Esophagus squamous epithelium (tissue), 5 donors: Measurements from ENCODE around the gene RALGPS2. TPM values are rescaled to one million over a fixed set of nuclear protein-coding genes. Genes with fewer than 3 reads are reported as not detected.

ENCODE experiments used
- DNase-seq: peaks from one replicate; lab custom pipeline; 2025; lab: John Stamatoyannopoulos, UW
- H3K27ac ChIP-seq, 4 donors: fragments of 200-600 bp; sonication (generic); one replicate each; pipeline ENCODE4 v1.5.1; 2016 to 2019; ENCODE audit warnings: mild to moderate bottlenecking in 1 of 4
- H3K27me3 ChIP-seq, 4 donors: fragments of 200-600 bp; sonication (generic); 1 replicate in 3 of 4; 2 replicates in 1 of 4; pipeline versions ENCODE4 v1.5.1 to v1.6.0; 2017 to 2021; ENCODE audit warnings: antibody characterized with exemption in 1 of 4
- H3K36me3 ChIP-seq, 3 donors: fragments of 200-600 bp; sonication (generic); one replicate each; pipeline ENCODE4 v1.5.1; 2016 to 2019
- H3K4me1 ChIP-seq, 3 donors: fragments of 200-600 bp; sonication (generic); one replicate each; pipeline ENCODE4 v1.5.1; 2017 to 2019
- H3K4me3 ChIP-seq, 4 donors: fragments of 200-600 bp; sonication (generic); 1 replicate in 3 of 4; 2 replicates in 1 of 4; pipeline ENCODE4 v1.5.1; 2016 to 2019; ENCODE audit warnings: mild to moderate bottlenecking in 2 of 4, moderate library complexity in 1 of 4
- H3K9me3 ChIP-seq, 3 donors: fragments of 200-600 bp; sonication (generic); one replicate each; pipeline ENCODE4 v1.5.1; 2016 to 2019
- CTCF ChIP-seq, 6 experiments: fragments of 450-650 bp in 4 of 6; fragments of 200-600 bp in 2 of 6; sonication (generic) in 2 of 6; IDR thresholded peaks; one replicate each; pipeline ENCODE4 v1.5.1; 2016 to 2019; ENCODE audit warnings: antibody characterized with exemption in 6 of 6, mild to moderate bottlenecking in 4 of 6, moderate library complexity in 4 of 6
- POLR2A ChIP-seq, 4 donors: fragments of 450-650 bp; IDR thresholded peaks; one replicate each; pipeline ENCODE4 v1.6.1; 2017; ENCODE audit warnings: antibody characterized with exemption in 4 of 4, mild to moderate bottlenecking in 4 of 4, moderate library complexity in 3 of 4
- WGBS, 2 donors: methylation state at CpG; one replicate each; pipeline ENCODE4 v1.1.5; 2018; 5-methylcytosine and 5-hydroxymethylcytosine counted together
- intact Hi-C: fragments of 100-400 bp; cut with DNase I; formaldehyde crosslinking; loops from one replicate; pipeline ENCODE4 v1.15.0; 2022
- total RNA-seq, 4 donors: library from RNA; depleted of rRNA; stranded (reverse); fragments of >200 nt; gene quantifications; one replicate each; pipeline ENCODE4 v1.1.0, GENCODE V29; 2016
- donor health status: DM: yes; HTN: yes; CAD: no.

The RALGPS2 gene
- total RNA-seq, 4 donors from 2014 or later = 24.2 to 35.2 (median 26.9) TPM

- intact Hi-C loops = no loop called here
- H3K27me3 ChIP-seq = no peaks in the 10 kb centered on the region
- TF ChIP-seq CTCF (IDR thresholded peaks at IDR 0.05) (no peak), POLR2A (IDR thresholded peaks at IDR 0.05) (no peak)
- no peak for DNase-seq
- H3K4me3 ChIP-seq = no peak overlapping the region
- H3K9me3 ChIP-seq = no peaks in the 10 kb centered on the region
- no peak overlapping the region for H3K27ac ChIP-seq
- H3K36me3 ChIP-seq = peaks cover 0 to 33% (median 0%) of the 10 kb centered on the region in 3 donors
- 64 to 74% methylated on average over 4 of the region's 4 CpGs for WGBS, 2 donors
- peaks cover 0 to 19% (median 0%) of the 10 kb centered on the region in 3 donors for H3K4me1 ChIP-seq
Measured at GRCh38 chr1:178739285-178740045, 14.4 kb downstream of the RALGPS2 start.

- TF ChIP-seq POLR2A (IDR thresholded peaks at IDR 0.05) = no peak
- TF ChIP-seq CTCF (IDR thresholded peaks at IDR 0.05) = no peak
- Histone ChIP-seq H3K4me1 (peaks cover 0 to 13% (median 0%) of the 10 kb centered on the region in 3 donors), H3K4me3 (no peak overlapping the region), H3K27me3 (no peaks in the 10 kb centered on the region), H3K27ac (no peak overlapping the region), H3K36me3 (peaks cover 0 to 33% (median 0%) of the 10 kb centered on the region in 3 donors), H3K9me3 (no peaks in the 10 kb centered on the region)
- no peak for DNase-seq
- 86 to 92% methylated on average over 1 of the region's 1 CpG for WGBS, 2 donors
- intact Hi-C loops = no loop called here
Measured at GRCh38 chr1:178740491-178740890, 15.4 kb downstream of the RALGPS2 start.

- peaks cover 0 to 13% (median 0%) of the 10 kb centered on the region in 3 donors for H3K4me1 ChIP-seq
- no peak for TF ChIP-seq POLR2A (IDR thresholded peaks at IDR 0.05)
- TF ChIP-seq CTCF (IDR thresholded peaks at IDR 0.05) = no peak
- no peaks in the 10 kb centered on the region for H3K9me3 ChIP-seq
- no peak overlapping the region for H3K4me3 ChIP-seq
- WGBS, 2 donors = 95 to 96% methylated on average over 1 of the region's 1 CpG
- H3K27me3 ChIP-seq = no peaks in the 10 kb centered on the region
- no peak for DNase-seq
- H3K27ac ChIP-seq = no peak overlapping the region
- intact Hi-C loops = no loop called here
- peaks cover 0 to 33% (median 0%) of the 10 kb centered on the region in 3 donors for H3K36me3 ChIP-seq
Measured at GRCh38 chr1:178740924-178741323, 15.9 kb downstream of the RALGPS2 start.

GRCh38 chr1:178743801-178744200 is 18.8 kb downstream of the RALGPS2 start:
- Histone ChIP-seq H3K9me3 (no peaks in the 10 kb centered on the region), H3K36me3 (peaks cover 0 to 28% (median 0%) of the 10 kb centered on the region in 3 donors), H3K4me3 (no peak overlapping the region), H3K27me3 (no peaks in the 10 kb centered on the region), H3K4me1 (peaks cover 0 to 12% (median 0%) of the 10 kb centered on the region in 3 donors), H3K27ac (no peak overlapping the region)
- intact Hi-C loops = no loop called here
- TF ChIP-seq CTCF (IDR thresholded peaks at IDR 0.05) = no peak
- TF ChIP-seq POLR2A (IDR thresholded peaks at IDR 0.05) = no peak
- WGBS, 2 donors = 60 to 73% methylated on average over 2 of the region's 2 CpGs
- no peak for DNase-seq

- H3K9me3 ChIP-seq = no peaks in the 10 kb centered on the region
- no peak for DNase-seq
- H3K27ac ChIP-seq = no peak overlapping the region
- H3K4me3 ChIP-seq = no peak overlapping the region
- WGBS, 2 donors = 77 to 79% methylated on average over 2 of the region's 2 CpGs
- no peaks in the 10 kb centered on the region for H3K4me1 ChIP-seq
- peaks cover 0 to 28% (median 0%) of the 10 kb centered on the region in 3 donors for H3K36me3 ChIP-seq
- intact Hi-C loops = no loop called here
- H3K27me3 ChIP-seq = no peaks in the 10 kb centered on the region
- TF ChIP-seq POLR2A (IDR thresholded peaks at IDR 0.05) = no peak
- no peak for TF ChIP-seq CTCF (IDR thresholded peaks at IDR 0.05)
Measured at GRCh38 chr1:178745260-178745659, 20.2 kb downstream of the RALGPS2 start.
